GM12878 (cell line): ENCODE data around the gene AEN. TPM values are rescaled to one million over a fixed set of nuclear protein-coding genes. Genes with fewer than 3 reads are reported as not detected.
A peak's percentile ranks its signal among the peaks of the same experiment; 100 is the strongest.

Experiments
- ATAC-seq: fragments of 200-7000 bp; cut with Tn5 transposase; 3 replicates; pipeline ENCODE4 v1.9.1; 2020; ENCODE audit warnings: mild to moderate bottlenecking, moderate library complexity
- BruUV-seq: library from RNA; stranded (reverse); fragments of 400-500 nt; replicated peaks from 2 replicates; lab custom pipeline; 2021; lab: Mats Ljungman, UMichigan
- CTCF ChIA-PET: fragments of 300-600 bp; sonication (Branson Sonifier 250); formaldehyde crosslinking; extraction: SDS; loops from one replicate; lab custom pipeline; 2021; ENCODE audit warnings: inconsistent platforms; lab: Yijun Ruan, JAX
- POLR2A ChIA-PET: fragments of 350-600 bp; formaldehyde crosslinking; extraction: SDS; loops from one replicate; lab custom pipeline; 2021; ENCODE audit warnings: inconsistent platforms; lab: Charles Lee
- RAD21 ChIA-PET: fragments of 300-600 bp; sonication (Branson Sonifier 250); formaldehyde crosslinking; loops from one replicate; lab custom pipeline; 2023; ENCODE audit warnings: antibody characterized with exemption; ENCODE audit not compliant: unreplicated experiment; lab: Charles Lee
- SMC1A ChIA-PET: fragments of 300-600 bp; sonication (Branson Sonifier 250); formaldehyde crosslinking; loops from one replicate; lab custom pipeline; 2023; ENCODE audit not compliant: unreplicated experiment, uncharacterized antibody; lab: Charles Lee
- DNase-seq: peaks from one replicate; pipeline ENCODE4 v3.0.0-alpha.2; 2011; ENCODE audit warnings: low read depth, low spot score
- FAIRE-seq: peaks from 3 replicates; lab custom pipeline; 2011; peaks lifted over from hg19 to GRCh38; lab: Jason Lieb, UNC
- H2AFZ ChIP-seq: 2 replicates; pipeline ENCODE4 v1.6.0; 2011; ENCODE audit warnings: low read depth, low read length, control low read depth; ENCODE audit not compliant: control insufficient read depth
- H3K27ac ChIP-seq: 2 replicates; pipeline ENCODE4 v1.5.1; 2011; ENCODE audit warnings: control low read depth; ENCODE audit not compliant: control insufficient read depth, insufficient read depth
- H3K27me3 ChIP-seq, 2 experiments: replicated peaks in 1 of 2; 2 replicates each; pipeline versions ENCODE4 v1.6.0 to v1.6.1; 2011; ENCODE audit warnings: low read length in 1 of 2; ENCODE audit not compliant: control insufficient read depth in 2 of 2, insufficient read depth in 2 of 2
- H3K36me3 ChIP-seq, 2 experiments: 2 replicates each; pipeline ENCODE4 v1.5.1; 2011; ENCODE audit warnings: low read length in 1 of 2; ENCODE audit not compliant: control insufficient read depth in 2 of 2, insufficient read depth in 2 of 2
- H3K4me1 ChIP-seq: 2 replicates; pipeline ENCODE4 v1.6.1; 2011; ENCODE audit warnings: mild to moderate bottlenecking, low read length, moderate library complexity, mixed read lengths; ENCODE audit not compliant: control insufficient read depth, insufficient read depth
- H3K4me2 ChIP-seq: 2 replicates; pipeline ENCODE4 v1.6.0; 2011; ENCODE audit warnings: control low read depth; ENCODE audit not compliant: control insufficient read depth, insufficient read depth
- H3K4me3 ChIP-seq: fragments of 200-600 bp; sonication (generic); 2 replicates; pipeline ENCODE4 v1.5.1; 2016
- H3K79me2 ChIP-seq: 2 replicates; pipeline ENCODE4 v1.6.0; 2011; ENCODE audit warnings: low read length; ENCODE audit not compliant: control insufficient read depth, insufficient read depth
- H3K9ac ChIP-seq: 2 replicates; pipeline ENCODE4 v1.8.0; 2011; ENCODE audit warnings: low read length, control low read depth, mixed read lengths; ENCODE audit not compliant: control insufficient read depth, insufficient read depth
- H3K9me3 ChIP-seq: replicated peaks from 3 replicates; pipeline ENCODE4 v1.5.1; 2011; ENCODE audit warnings: mild to moderate bottlenecking, low read length; ENCODE audit not compliant: control insufficient read depth, insufficient read depth
- H4K20me1 ChIP-seq: 2 replicates; pipeline ENCODE4 v1.6.0; 2011; ENCODE audit not compliant: control insufficient read depth, insufficient read depth
- ETV6 ChIP-seq, 2 experiments: fragments of 450-650 bp in 1 of 2; IDR thresholded peaks in 1 of 2; conservative IDR thresholded peaks in 1 of 2; 2 replicates each; pipeline ENCODE4 v1.6.1; 2014; ENCODE audit warnings: antibody characterized with exemption in 1 of 2, borderline replicate concordance in 1 of 2, low read depth in 1 of 2, mild to moderate bottlenecking in 1 of 2, moderate library complexity in 1 of 2
- HDAC2 ChIP-seq: fragments of 200-600 bp; sonication (generic); IDR thresholded peaks from 2 replicates; pipeline ENCODE4 v1.6.1; 2017
- MYB ChIP-seq: fragments of 150-350 bp; IDR thresholded peaks from 2 replicates; pipeline ENCODE4 v1.6.1; 2014; ENCODE audit warnings: mild to moderate bottlenecking, low read depth, low read length, borderline replicate concordance
- NFXL1 ChIP-seq: fragments of 450-650 bp; IDR thresholded peaks from 2 replicates; pipeline ENCODE4 v1.6.1; 2017; ENCODE audit warnings: antibody characterized with exemption, mild to moderate bottlenecking, borderline replicate concordance
- PAX8 ChIP-seq: fragments of 450-650 bp; IDR thresholded peaks from 2 replicates; pipeline ENCODE4 v1.6.1; 2017; ENCODE audit warnings: mild to moderate bottlenecking, moderate library complexity
- RAD51 ChIP-seq: fragments of 450-650 bp; IDR thresholded peaks from 2 replicates; pipeline ENCODE4 v1.6.1; 2016; ENCODE audit warnings: moderate library complexity, mild to moderate bottlenecking, inconsistent platforms
- RUNX3 ChIP-seq: IDR thresholded peaks from 2 replicates; pipeline ENCODE4 v1.6.1; 2012; ENCODE audit warnings: low read length, inconsistent platforms
- SIN3A ChIP-seq: IDR thresholded peaks from 2 replicates; pipeline ENCODE4 v1.6.1; 2012; ENCODE audit warnings: low read depth, low read length, improper control_type of control experiment
- SREBF1 ChIP-seq: IDR thresholded peaks from 2 replicates; pipeline ENCODE4 v1.6.1; 2012; ENCODE audit warnings: mild to moderate bottlenecking, low read length
- SREBF2 ChIP-seq: IDR thresholded peaks from 2 replicates; pipeline ENCODE4 v1.6.1; 2012; ENCODE audit warnings: mild to moderate bottlenecking, low read length
- WGBS: methylation state at CpG from one replicate; pipeline ENCODE4 v1.1.6; 2016; ENCODE audit warnings: low lambda C conversion rate; ENCODE audit not compliant: insufficient replicate concordance, insufficient coverage; ENCODE audit errors: missing lambda C conversion rate; 5-methylcytosine and 5-hydroxymethylcytosine counted together
- in situ Hi-C: fragments of 300-500 bp; cut with MboI; formaldehyde crosslinking; loops from 9 replicates; pipeline ENCODE4 v1.14.3; 2018; ENCODE audit warnings: mixed read lengths
- intact Hi-C: fragments of 100-400 bp; cut with micrococcal nuclease; formaldehyde crosslinking; loops from one replicate; pipeline ENCODE4 v1.14.2; 2022; ENCODE audit not compliant: unreplicated experiment
- polyA plus RNA-seq, 11 experiments: library from polyadenylated mRNA; depleted of rRNA in 4 of 11; unstranded in 6 of 11; stranded (reverse) in 5 of 11; fragments of >200 nt; fragmentation: Nextera tagmentation in 4 of 11; fragmentation: Illumina TruSeq in 1 of 11; extraction: Ambion mirVana in 4 of 11; extraction: Trizol in 1 of 11; gene quantifications; 1 replicate in 1 of 11; 2 replicates in 10 of 11; pipeline versions ENCODE4 v1.2.1 to v1.2.3, GENCODE V29; 2011 to 2016; ENCODE audit warnings: inconsistent platforms in 2 of 11, missing spikeins in 2 of 11, low read depth in 1 of 11
- total RNA-seq, 4 experiments: library from RNA; depleted of rRNA in 3 of 4; stranded (reverse); fragments of >200 nt in 3 of 4; fragmentation: Illumina TruSeq in 1 of 4; extraction: Trizol in 1 of 4; gene quantifications; 2 replicates each; pipeline versions ENCODE4 v1.2.1 to v1.2.3, GENCODE V29; 2013 to 2021
- TF ChIP-seq, protein P1 (sequence below): IDR thresholded peaks from 2 replicates; pipeline ENCODE4 v1.6.1; 2012; ENCODE audit warnings: low read depth, low read length, improper control_type of control experiment
- TF ChIP-seq, protein P2 (sequence below), 3 experiments: IDR thresholded peaks in 2 of 3; conservative IDR thresholded peaks in 1 of 3; 2 replicates each; pipeline ENCODE4 v1.5.1; 2011; ENCODE audit warnings: low read depth in 3 of 3, low read length in 3 of 3, mild to moderate bottlenecking in 3 of 3, control low read depth in 2 of 3, moderate library complexity in 2 of 3, inconsistent platforms in 1 of 3, mixed read lengths in 1 of 3; ENCODE audit not compliant: control insufficient read depth in 2 of 3, insufficient read depth in 1 of 3; ENCODE audit errors: extremely low read depth in 1 of 3
- TF ChIP-seq, protein P3 (sequence below): fragments of 450-650 bp; IDR thresholded peaks from 2 replicates; pipeline ENCODE4 v1.6.1; 2016; ENCODE audit warnings: mild to moderate bottlenecking

AEN gene
- total and polyA plus RNA-seq, 10 of the 15 experiments (the other 5 are each of a cell fraction or from before 2014, with no cell fraction given), result 11.7 to 81.2 (median 53.7) TPM

DNA sequence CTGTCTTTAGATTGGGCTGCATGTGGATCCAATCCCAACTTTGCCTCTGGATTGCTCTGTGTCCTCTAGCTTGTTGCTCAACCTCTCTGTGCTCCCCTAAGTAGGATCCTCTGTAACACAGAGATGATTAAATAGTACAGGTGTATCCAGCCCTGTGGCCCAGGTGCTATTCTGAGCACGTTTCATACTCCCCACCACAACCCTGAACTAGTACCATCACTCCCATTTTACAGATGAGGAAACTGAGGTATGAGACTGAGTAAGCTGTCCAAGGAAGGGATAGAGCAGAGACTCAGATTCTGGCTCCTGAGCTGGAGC, 24.9 kb downstream of the AEN start:
- intact Hi-C loops (no loop called here), in situ Hi-C loops (no loop called here)
- WGBS, result 5% methylated on average over 1 of the region's 1 CpG
- Histone ChIP-seq H3K36me3 (peaks cover 0 to 6% of the 10 kb centered on the region in 2 experiments), H3K9ac (no peak overlapping the region), H3K4me2 (no peak overlapping the region), H3K9me3 (no peaks in the 10 kb centered on the region), H3K79me2 (peaks cover 18% of the 10 kb centered on the region), H3K27ac (no peak overlapping the region), H3K4me3 (no peak overlapping the region), H3K4me1 (peaks cover 41% of the 10 kb centered on the region), H4K20me1 (peaks cover 2% of the 10 kb centered on the region; the same call in 1 of the 2 replicates), H3K27me3 (no peaks in the 10 kb centered on the region), H2AFZ (no peak overlapping the region)
- BruUV-seq, result no TSS peak
- SMC1A ChIA-PET, result interaction anchor here (1.0 to 1.6 kb wide), 3 partner anchors 10 to 56 kb away, joined by 3 to 7 read pairs (median 3); no protein-coding TSS in a partner anchor
- CTCF ChIA-PET, result interaction anchor here (1.1 kb wide), 1 partner anchor 55 kb away, joined by 3 read pairs; no protein-coding TSS in a partner anchor
- ATAC-seq, result no peak
- POLR2A ChIA-PET, result interaction anchor here (2.0 kb wide), 1 partner anchor 10 kb away, joined by 7 read pairs; no protein-coding TSS in a partner anchor
- RAD21 ChIA-PET, result interaction anchor here (2.1 to 2.8 kb wide), 2 partner anchors 18 to 22 kb away, joined by 6 to 7 read pairs; no protein-coding TSS in a partner anchor
- no peak for DNase-seq
- TF ChIP-seq SIN3A (no peak), NFXL1 (0 out of 2 replicates have a peak, but pooled peaks have one; percentile 25), SREBF1 (no peak)
- FAIRE-seq, result no peak

DNA sequence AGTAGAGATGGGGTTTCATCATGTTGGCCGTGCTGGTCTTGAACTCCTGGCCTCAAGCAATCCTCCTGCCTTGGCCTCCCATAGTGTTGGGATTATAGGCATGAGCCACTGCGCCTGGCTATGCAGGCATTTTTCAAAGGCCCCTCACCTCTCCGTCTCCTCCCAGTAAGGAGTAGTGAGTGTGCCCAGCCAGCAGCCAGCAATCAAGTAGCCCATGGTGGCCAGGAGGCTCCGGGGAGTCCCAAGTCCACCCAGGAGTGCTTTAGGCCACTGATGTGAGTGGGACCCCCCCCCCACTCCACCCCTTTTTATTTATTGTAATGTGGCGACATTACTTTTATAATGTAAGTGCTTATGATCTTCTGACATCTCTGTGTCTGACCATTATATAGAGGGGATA, 25.8 kb downstream of the AEN start:
- peaks cover 0 to 15% of the 10 kb centered on the region in 2 experiments for H3K36me3 ChIP-seq
- WGBS, result 79% methylated on average over 5 of the region's 5 CpGs
- no peak overlapping the region for H3K4me3 ChIP-seq
- peaks cover 12% of the 10 kb centered on the region for H3K79me2 ChIP-seq
- BruUV-seq, result no TSS peak
- H3K9ac ChIP-seq, result no peak overlapping the region
- ATAC-seq, result no peak
- peaks cover 36% of the 10 kb centered on the region for H3K4me1 ChIP-seq
- in situ Hi-C loops (no loop called here), intact Hi-C loops (no loop called here)
- ChIA-PET CTCF (interaction anchor here (1.1 to 1.7 kb wide), 4 partner anchors 9 to 55 kb away, joined by 3 to 10 read pairs (median 7); partner anchors contain the start of gene ISG20), RAD21 (interaction anchor here (1.2 to 2.8 kb wide), 2 partner anchors 9 to 23 kb away, joined by 4 to 7 read pairs; no protein-coding TSS in a partner anchor), SMC1A (interaction anchor here (0.6 to 1.6 kb wide), 4 partner anchors 10 to 55 kb away, joined by 3 to 7 read pairs (median 3); no protein-coding TSS in a partner anchor), POLR2A (interaction anchor here (0.7 to 0.8 kb wide), 2 partner anchors 9 to 143 kb away, joined by 3 to 4 read pairs; no protein-coding TSS in a partner anchor)
- no peak overlapping the region for H2AFZ ChIP-seq
- H4K20me1 ChIP-seq, result peaks cover 2% of the 10 kb centered on the region; the same call in 1 of the 2 replicates
- H3K27ac ChIP-seq, result no peak overlapping the region
- no peaks in the 10 kb centered on the region for H3K9me3 ChIP-seq
- H3K4me2 ChIP-seq, result peak overlapping the region; percentile 12; the same call in 1 of the 2 replicates
- no peak for FAIRE-seq
- no peak for DNase-seq
- no peaks in the 10 kb centered on the region for H3K27me3 ChIP-seq
- TF ChIP-seq, protein P1, sequence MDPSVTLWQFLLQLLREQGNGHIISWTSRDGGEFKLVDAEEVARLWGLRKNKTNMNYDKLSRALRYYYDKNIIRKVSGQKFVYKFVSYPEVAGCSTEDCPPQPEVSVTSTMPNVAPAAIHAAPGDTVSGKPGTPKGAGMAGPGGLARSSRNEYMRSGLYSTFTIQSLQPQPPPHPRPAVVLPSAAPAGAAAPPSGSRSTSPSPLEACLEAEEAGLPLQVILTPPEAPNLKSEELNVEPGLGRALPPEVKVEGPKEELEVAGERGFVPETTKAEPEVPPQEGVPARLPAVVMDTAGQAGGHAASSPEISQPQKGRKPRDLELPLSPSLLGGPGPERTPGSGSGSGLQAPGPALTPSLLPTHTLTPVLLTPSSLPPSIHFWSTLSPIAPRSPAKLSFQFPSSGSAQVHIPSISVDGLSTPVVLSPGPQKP, result no peak
- TF ChIP-seq, protein P2, sequence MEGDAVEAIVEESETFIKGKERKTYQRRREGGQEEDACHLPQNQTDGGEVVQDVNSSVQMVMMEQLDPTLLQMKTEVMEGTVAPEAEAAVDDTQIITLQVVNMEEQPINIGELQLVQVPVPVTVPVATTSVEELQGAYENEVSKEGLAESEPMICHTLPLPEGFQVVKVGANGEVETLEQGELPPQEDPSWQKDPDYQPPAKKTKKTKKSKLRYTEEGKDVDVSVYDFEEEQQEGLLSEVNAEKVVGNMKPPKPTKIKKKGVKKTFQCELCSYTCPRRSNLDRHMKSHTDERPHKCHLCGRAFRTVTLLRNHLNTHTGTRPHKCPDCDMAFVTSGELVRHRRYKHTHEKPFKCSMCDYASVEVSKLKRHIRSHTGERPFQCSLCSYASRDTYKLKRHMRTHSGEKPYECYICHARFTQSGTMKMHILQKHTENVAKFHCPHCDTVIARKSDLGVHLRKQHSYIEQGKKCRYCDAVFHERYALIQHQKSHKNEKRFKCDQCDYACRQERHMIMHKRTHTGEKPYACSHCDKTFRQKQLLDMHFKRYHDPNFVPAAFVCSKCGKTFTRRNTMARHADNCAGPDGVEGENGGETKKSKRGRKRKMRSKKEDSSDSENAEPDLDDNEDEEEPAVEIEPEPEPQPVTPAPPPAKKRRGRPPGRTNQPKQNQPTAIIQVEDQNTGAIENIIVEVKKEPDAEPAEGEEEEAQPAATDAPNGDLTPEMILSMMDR (IDR thresholded peaks at IDR 0.05 in 2 of 3, conservative IDR thresholded peaks at IDR 0.05 in 1 of 3; ENCODE audit: control insufficient read depth in 2 of 3, extremely low read depth in 1 of 3, insufficient read depth in 1 of 3, low read depth in 3 of 3, low read length in 3 of 3), result no peak
- TF ChIP-seq HDAC2, result no peak
- TF ChIP-seq PAX8, result no peak
- TF ChIP-seq MYB, result no peak
- TF ChIP-seq RAD51, result no peak
- TF ChIP-seq SIN3A, result no peak
- TF ChIP-seq ETV6 (conservative IDR thresholded peaks at IDR 0.05 in 1 of 2, IDR thresholded peaks at IDR 0.05 in 1 of 2; ENCODE audit: borderline replicate concordance in 1 of 2, low read depth in 1 of 2), result no peak
- no peak for TF ChIP-seq SREBF2
- TF ChIP-seq, protein P3, sequence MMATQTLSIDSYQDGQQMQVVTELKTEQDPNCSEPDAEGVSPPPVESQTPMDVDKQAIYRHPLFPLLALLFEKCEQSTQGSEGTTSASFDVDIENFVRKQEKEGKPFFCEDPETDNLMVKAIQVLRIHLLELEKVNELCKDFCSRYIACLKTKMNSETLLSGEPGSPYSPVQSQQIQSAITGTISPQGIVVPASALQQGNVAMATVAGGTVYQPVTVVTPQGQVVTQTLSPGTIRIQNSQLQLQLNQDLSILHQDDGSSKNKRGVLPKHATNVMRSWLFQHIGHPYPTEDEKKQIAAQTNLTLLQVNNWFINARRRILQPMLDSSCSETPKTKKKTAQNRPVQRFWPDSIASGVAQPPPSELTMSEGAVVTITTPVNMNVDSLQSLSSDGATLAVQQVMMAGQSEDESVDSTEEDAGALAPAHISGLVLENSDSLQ, result no peak
- TF ChIP-seq RUNX3, result no peak
